HL-60 (cell line): Measurements from ENCODE around the gene RASAL1.

Experiments used
- DNase-seq, 2 experiments: peaks; one replicate each; pipeline ENCODE4 v3.0.0-alpha.2; 2010 to 2020; ENCODE audit warnings: low read depth in 1 of 2, low spot score in 1 of 2
- H3K27ac ChIP-seq: fragments of 250-450 bp; sonication (Bioruptor Pico); replicated peaks from 2 replicates; pipeline ENCODE4 v1.5.1; 2020; ENCODE audit warnings: mild to moderate bottlenecking, moderate library complexity
- H3K27me3 ChIP-seq: fragments of 250-450 bp; sonication (Bioruptor Pico); 2 replicates; pipeline ENCODE4 v1.5.1; 2021; ENCODE audit warnings: mild to moderate bottlenecking, moderate library complexity; ENCODE audit not compliant: insufficient read depth, poor library complexity, severe bottlenecking
- H3K4me3 ChIP-seq: replicated peaks from 2 replicates; pipeline ENCODE4 v1.5.1; 2011; ENCODE audit warnings: mild to moderate bottlenecking, control low read depth, low read length; ENCODE audit not compliant: insufficient read depth
- CTCF ChIP-seq: IDR thresholded peaks from one replicate; pipeline ENCODE4 v1.5.1; 2011; ENCODE audit warnings: low read length, control low read depth, inconsistent platforms; ENCODE audit not compliant: insufficient read depth
- GABPA ChIP-seq: IDR thresholded peaks from 2 replicates; pipeline ENCODE4 v1.6.1; 2012; ENCODE audit warnings: low read depth
- POLR2AphosphoS5 ChIP-seq: IDR thresholded peaks from 2 replicates; pipeline ENCODE4 v1.6.1; 2012; ENCODE audit warnings: low read depth
- SPI1 ChIP-seq: IDR thresholded peaks from 2 replicates; pipeline ENCODE4 v1.6.1; 2012; ENCODE audit warnings: low read depth, mild to moderate bottlenecking, borderline replicate concordance
- TF ChIP-seq, protein P1 (sequence below): IDR thresholded peaks from 2 replicates; pipeline ENCODE4 v1.6.1; 2012; ENCODE audit warnings: low read depth; ENCODE audit not compliant: insufficient replicate concordance

RASAL1 gene

GRCh38 chr12:113172185-113172584, 36.6 kb upstream of the RASAL1 start:
- TF ChIP-seq GABPA (no peak), POLR2AphosphoS5 (no peak), CTCF (no peak), SPI1 (no peak)
- TF ChIP-seq, protein P1, sequence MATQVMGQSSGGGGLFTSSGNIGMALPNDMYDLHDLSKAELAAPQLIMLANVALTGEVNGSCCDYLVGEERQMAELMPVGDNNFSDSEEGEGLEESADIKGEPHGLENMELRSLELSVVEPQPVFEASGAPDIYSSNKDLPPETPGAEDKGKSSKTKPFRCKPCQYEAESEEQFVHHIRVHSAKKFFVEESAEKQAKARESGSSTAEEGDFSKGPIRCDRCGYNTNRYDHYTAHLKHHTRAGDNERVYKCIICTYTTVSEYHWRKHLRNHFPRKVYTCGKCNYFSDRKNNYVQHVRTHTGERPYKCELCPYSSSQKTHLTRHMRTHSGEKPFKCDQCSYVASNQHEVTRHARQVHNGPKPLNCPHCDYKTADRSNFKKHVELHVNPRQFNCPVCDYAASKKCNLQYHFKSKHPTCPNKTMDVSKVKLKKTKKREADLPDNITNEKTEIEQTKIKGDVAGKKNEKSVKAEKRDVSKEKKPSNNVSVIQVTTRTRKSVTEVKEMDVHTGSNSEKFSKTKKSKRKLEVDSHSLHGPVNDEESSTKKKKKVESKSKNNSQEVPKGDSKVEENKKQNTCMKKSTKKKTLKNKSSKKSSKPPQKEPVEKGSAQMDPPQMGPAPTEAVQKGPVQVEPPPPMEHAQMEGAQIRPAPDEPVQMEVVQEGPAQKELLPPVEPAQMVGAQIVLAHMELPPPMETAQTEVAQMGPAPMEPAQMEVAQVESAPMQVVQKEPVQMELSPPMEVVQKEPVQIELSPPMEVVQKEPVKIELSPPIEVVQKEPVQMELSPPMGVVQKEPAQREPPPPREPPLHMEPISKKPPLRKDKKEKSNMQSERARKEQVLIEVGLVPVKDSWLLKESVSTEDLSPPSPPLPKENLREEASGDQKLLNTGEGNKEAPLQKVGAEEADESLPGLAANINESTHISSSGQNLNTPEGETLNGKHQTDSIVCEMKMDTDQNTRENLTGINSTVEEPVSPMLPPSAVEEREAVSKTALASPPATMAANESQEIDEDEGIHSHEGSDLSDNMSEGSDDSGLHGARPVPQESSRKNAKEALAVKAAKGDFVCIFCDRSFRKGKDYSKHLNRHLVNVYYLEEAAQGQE: no peak
- Histone ChIP-seq H3K27ac (no peak overlapping the region), H3K4me3 (no peak overlapping the region), H3K27me3 (no peaks in the 10 kb centered on the region)
- no peak for DNase-seq

- H3K27ac ChIP-seq: no peak overlapping the region
- no peaks in the 10 kb centered on the region for H3K27me3 ChIP-seq
- no peak overlapping the region for H3K4me3 ChIP-seq
- no peak for DNase-seq
- TF ChIP-seq CTCF: no peak
- TF ChIP-seq, protein P1: no peak
- TF ChIP-seq SPI1: no peak
- TF ChIP-seq POLR2AphosphoS5: no peak
- TF ChIP-seq GABPA: no peak
These were observed 36.0 kb upstream of the RASAL1 start for GRCh38 chr12:113171543-113171942.

DNA sequence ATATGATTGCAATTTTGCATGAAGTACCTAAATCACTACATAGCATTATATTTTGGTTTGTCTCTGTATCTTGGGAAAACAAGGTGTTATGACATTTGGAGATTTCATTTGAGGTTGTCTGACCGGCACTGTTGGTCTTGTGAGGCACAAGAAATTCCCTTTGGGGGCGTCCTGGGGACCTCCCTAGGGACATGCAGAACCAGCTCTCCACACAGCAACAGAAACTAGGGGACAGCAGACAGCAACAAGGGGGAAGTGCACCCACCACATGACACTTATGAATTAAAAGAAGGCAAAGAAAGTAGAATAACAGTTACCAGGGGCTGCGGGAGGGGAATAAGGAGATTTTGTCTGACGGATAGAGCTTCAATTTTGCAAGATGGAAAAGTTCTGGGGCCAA, 35.4 kb upstream of the RASAL1 start:
- TF ChIP-seq SPI1: no peak
- TF ChIP-seq POLR2AphosphoS5: no peak
- no peak for TF ChIP-seq GABPA
- TF ChIP-seq, protein P1: no peak
- TF ChIP-seq CTCF: no peak
- Histone ChIP-seq H3K4me3 (no peak overlapping the region), H3K27me3 (no peaks in the 10 kb centered on the region), H3K27ac (no peak overlapping the region)
- DNase-seq: no peak
